ENCODE data around the gene DBX1. TPM values are rescaled to one million over a fixed set of nuclear protein-coding genes. Genes with fewer than 3 reads are reported as not detected.

DBX1 gene
- total and polyA plus RNA-seq, 2 donors from 2014 or later = not detected

- peak in 1 of 5 donors; percentile 25 for DNase-seq
- intact Hi-C loops (cut with DNase I) = no loop called here
- no peaks in the 10 kb centered on the region for H3K36me3 ChIP-seq (ENCODE audit: control insufficient read depth in 2 of 3, insufficient read depth in 3 of 3, low read length in 3 of 3)
These were observed 1.9 kb upstream of the DBX1 start for GRCh38 chr11:20161923-20162744.

GRCh38 chr11:20161230-20161918 lies 1.1 kb upstream of the DBX1 start:
- DNase-seq = peak in 4 of 5 donors; percentile 39 to 53 (median 48)

More at GRCh38 chr11:20161923-20162744, 1.9 kb upstream of the DBX1 start:
- TF ChIP-seq CTCF (IDR thresholded peaks at IDR 0.05; ENCODE audit: borderline replicate concordance, extremely low read depth, insufficient read depth) = no peak
- Histone ChIP-seq H3K4me1 (ENCODE audit: control insufficient read depth in 2 of 3, insufficient read depth in 2 of 3, low read depth in 1 of 3, low read length in 3 of 3) (peaks cover 0 to 7% (median 0%) of the 10 kb centered on the region in 3 donors), H3K9me3 (ENCODE audit: control insufficient read depth in 2 of 3, insufficient read depth in 1 of 3, low read length in 3 of 3) (no peaks in the 10 kb centered on the region), H3K9ac (ENCODE audit: low read length in 3 of 3) (no peak overlapping the region), H3K27ac (ENCODE audit: low read depth in 2 of 2, low read length in 2 of 2) (no peak overlapping the region), H3K27me3 (ENCODE audit: control insufficient read depth, insufficient read depth, low read length) (peaks cover 68% of the 10 kb centered on the region), H3K4me3 (ENCODE audit: low read length in 3 of 3) (no peak overlapping the region)
- no peak for FAIRE-seq

GRCh38 chr11:20159466-20160381 lies 551 bp downstream of the DBX1 start:
- DNase-seq (no peak), FAIRE-seq (no peak)
- H3K4me1 ChIP-seq (ENCODE audit: control insufficient read depth in 2 of 3, insufficient read depth in 2 of 3, low read depth in 1 of 3, low read length in 3 of 3) = peaks cover 0 to 7% (median 0%) of the 10 kb centered on the region in 3 donors
- H3K27me3 ChIP-seq (ENCODE audit: control insufficient read depth, insufficient read depth, low read length) = peaks cover 74% of the 10 kb centered on the region
- H3K36me3 ChIP-seq (ENCODE audit: control insufficient read depth in 2 of 3, insufficient read depth in 3 of 3, low read length in 3 of 3) = no peaks in the 10 kb centered on the region
- TF ChIP-seq CTCF (IDR thresholded peaks at IDR 0.05; ENCODE audit: borderline replicate concordance, extremely low read depth, insufficient read depth) = no peak
- no peak overlapping the region for H3K4me3 ChIP-seq (ENCODE audit: low read length in 3 of 3)
- H3K9ac ChIP-seq (ENCODE audit: low read length in 3 of 3) = no peak overlapping the region
- no peaks in the 10 kb centered on the region for H3K9me3 ChIP-seq (ENCODE audit: control insufficient read depth in 2 of 3, insufficient read depth in 1 of 3, low read length in 3 of 3)
- H3K27ac ChIP-seq (ENCODE audit: low read depth in 2 of 2, low read length in 2 of 2) = no peak overlapping the region
- intact Hi-C loops (cut with DNase I) = no loop called here

More at GRCh38 chr11:20161230-20161918, 1.1 kb upstream of the DBX1 start:
- H3K9ac ChIP-seq (ENCODE audit: low read length in 3 of 3) = no peak overlapping the region
- FAIRE-seq = no peak
- no peak overlapping the region for H3K27ac ChIP-seq (ENCODE audit: low read depth in 2 of 2, low read length in 2 of 2)
- H3K4me3 ChIP-seq (ENCODE audit: low read length in 3 of 3) = no peak overlapping the region
- H3K9me3 ChIP-seq (ENCODE audit: control insufficient read depth in 2 of 3, insufficient read depth in 1 of 3, low read length in 3 of 3) = no peaks in the 10 kb centered on the region
- H3K36me3 ChIP-seq (ENCODE audit: control insufficient read depth in 2 of 3, insufficient read depth in 3 of 3, low read length in 3 of 3) = no peaks in the 10 kb centered on the region
- intact Hi-C loops (cut with DNase I) = no loop called here
- no peak for TF ChIP-seq CTCF (IDR thresholded peaks at IDR 0.05; ENCODE audit: borderline replicate concordance, extremely low read depth, insufficient read depth)
- H3K4me1 ChIP-seq (ENCODE audit: control insufficient read depth in 2 of 3, insufficient read depth in 2 of 3, low read depth in 1 of 3, low read length in 3 of 3) = peaks cover 0 to 7% (median 0%) of the 10 kb centered on the region in 3 donors
- peaks cover 70% of the 10 kb centered on the region for H3K27me3 ChIP-seq (ENCODE audit: control insufficient read depth, insufficient read depth, low read length)
